Adrenal gland (tissue), 5 donors: ENCODE measurements around the gene ARL3.

Experiments used
- POLR2A ChIP-seq, 2 donors: fragments of 450-650 bp; IDR thresholded peaks; one replicate each; pipeline ENCODE4 v1.6.1; 2017; ENCODE audit warnings: antibody characterized with exemption in 2 of 2, mild to moderate bottlenecking in 2 of 2, moderate library complexity in 1 of 2
- TF ChIP-seq, protein P1 (sequence below), 6 experiments: fragments of 450-650 bp in 4 of 6; fragments of 200-600 bp in 2 of 6; sonication (generic) in 1 of 6; IDR thresholded peaks; 1 replicate in 5 of 6; 2 replicates in 1 of 6; pipeline versions ENCODE4 v1.5.1 to v1.8.0; 2016 to 2021; ENCODE audit warnings: antibody characterized with exemption in 6 of 6, mild to moderate bottlenecking in 2 of 6, moderate library complexity in 1 of 6
- donor health status: DM: no; HTN: no; CAD: no.

DNA sequence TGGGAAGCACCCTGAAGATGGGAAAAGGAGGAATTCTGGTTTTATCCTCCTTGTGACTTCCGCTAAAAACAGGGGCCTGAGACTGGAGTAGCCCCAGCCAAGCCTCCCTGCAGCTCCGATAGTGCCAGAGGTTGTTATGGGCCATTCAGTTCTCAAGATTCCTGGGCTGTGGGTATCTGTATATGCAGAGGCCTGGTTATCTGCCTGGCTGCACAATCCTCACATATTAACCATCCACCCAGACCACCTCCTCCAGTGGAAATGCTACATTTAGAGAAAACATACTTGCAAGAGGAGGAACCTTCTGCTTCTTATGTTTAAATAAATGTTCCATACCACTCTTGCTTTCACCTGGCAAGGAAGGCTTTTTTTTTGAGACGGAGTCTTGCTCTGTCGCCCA, 34.6 kb downstream of the ARL3 start:
- TF ChIP-seq POLR2A (IDR thresholded peaks at IDR 0.05) = no peak
- TF ChIP-seq, protein P1, sequence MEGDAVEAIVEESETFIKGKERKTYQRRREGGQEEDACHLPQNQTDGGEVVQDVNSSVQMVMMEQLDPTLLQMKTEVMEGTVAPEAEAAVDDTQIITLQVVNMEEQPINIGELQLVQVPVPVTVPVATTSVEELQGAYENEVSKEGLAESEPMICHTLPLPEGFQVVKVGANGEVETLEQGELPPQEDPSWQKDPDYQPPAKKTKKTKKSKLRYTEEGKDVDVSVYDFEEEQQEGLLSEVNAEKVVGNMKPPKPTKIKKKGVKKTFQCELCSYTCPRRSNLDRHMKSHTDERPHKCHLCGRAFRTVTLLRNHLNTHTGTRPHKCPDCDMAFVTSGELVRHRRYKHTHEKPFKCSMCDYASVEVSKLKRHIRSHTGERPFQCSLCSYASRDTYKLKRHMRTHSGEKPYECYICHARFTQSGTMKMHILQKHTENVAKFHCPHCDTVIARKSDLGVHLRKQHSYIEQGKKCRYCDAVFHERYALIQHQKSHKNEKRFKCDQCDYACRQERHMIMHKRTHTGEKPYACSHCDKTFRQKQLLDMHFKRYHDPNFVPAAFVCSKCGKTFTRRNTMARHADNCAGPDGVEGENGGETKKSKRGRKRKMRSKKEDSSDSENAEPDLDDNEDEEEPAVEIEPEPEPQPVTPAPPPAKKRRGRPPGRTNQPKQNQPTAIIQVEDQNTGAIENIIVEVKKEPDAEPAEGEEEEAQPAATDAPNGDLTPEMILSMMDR (IDR thresholded peaks at IDR 0.05) = no peak
